CD8-positive, alpha-beta memory T cell (primary cell): Measurements from ENCODE around the gene AGPAT3. TPM values are rescaled to one million over a fixed set of nuclear protein-coding genes. Genes with fewer than 3 reads are reported as not detected.

Source experiments
- CTCF ChIA-PET: fragments of 350-600 bp; sonication (Branson Sonifier 250); formaldehyde crosslinking; loops from one replicate; lab custom pipeline; 2021; ENCODE audit warnings: antibody characterized with exemption; lab: Charles Lee
- POLR2A ChIA-PET: fragments of 350-600 bp; sonication (Branson Sonifier 250); formaldehyde crosslinking; loops from one replicate; lab custom pipeline; 2021; ENCODE audit warnings: antibody characterized with exemption; lab: Charles Lee
- DNase-seq, 5 donors: peaks; one replicate each; pipeline versions ENCODE4 v3.0.0 to v3.0.0-alpha.2; 2020 to 2022; ENCODE audit warnings: mixed read lengths in 1 of 5
- H3K27ac ChIP-seq: one replicate; pipeline ENCODE4 v1.7.0; 2013; ENCODE audit warnings: low read depth, mild to moderate bottlenecking, low read length, moderate library complexity
- H3K27me3 ChIP-seq: 2 replicates; pipeline ENCODE4 v1.7.0; 2013; ENCODE audit warnings: low read length, mild to moderate bottlenecking; ENCODE audit not compliant: insufficient read depth, poor library complexity, severe bottlenecking
- H3K36me3 ChIP-seq: 2 replicates; pipeline ENCODE4 v1.7.0; 2013; ENCODE audit warnings: mild to moderate bottlenecking, low read length, moderate library complexity; ENCODE audit not compliant: insufficient read depth
- H3K4me1 ChIP-seq: 2 replicates; pipeline ENCODE4 v1.7.0; 2013; ENCODE audit warnings: mild to moderate bottlenecking, low read length, moderate library complexity; ENCODE audit not compliant: insufficient read depth
- H3K4me3 ChIP-seq: 2 replicates; pipeline ENCODE4 v1.7.0; 2013; ENCODE audit warnings: mild to moderate bottlenecking, low read length
- H3K9me3 ChIP-seq: 2 replicates; pipeline ENCODE4 v1.7.0; 2013; ENCODE audit warnings: mild to moderate bottlenecking, low read length
- H3K27ac Mint-ChIP-seq, 8 donors: one replicate each; pipeline ENCODE4 v1.8.0; 2020 to 2021; ENCODE audit warnings: mixed read lengths in 8 of 8, mild to moderate bottlenecking in 6 of 8, inconsistent platforms in 3 of 8, moderate library complexity in 3 of 8
- H3K27me3 Mint-ChIP-seq, 2 donors: one replicate each; pipeline ENCODE4 v1.8.0; 2020 to 2021; ENCODE audit warnings: mixed read lengths in 2 of 2, mild to moderate bottlenecking in 1 of 2, moderate library complexity in 1 of 2
- H3K36me3 Mint-ChIP-seq, 3 donors: one replicate each; pipeline ENCODE4 v1.8.0; 2020 to 2021; ENCODE audit warnings: mixed read lengths in 3 of 3, inconsistent platforms in 1 of 3, mild to moderate bottlenecking in 1 of 3
- H3K4me1 Mint-ChIP-seq, 3 donors: one replicate each; pipeline ENCODE4 v1.8.0; 2020 to 2021; ENCODE audit warnings: mixed read lengths in 3 of 3, inconsistent platforms in 1 of 3, mild to moderate bottlenecking in 1 of 3
- H3K4me3 Mint-ChIP-seq, 7 donors: one replicate each; pipeline ENCODE4 v1.8.0; 2020 to 2021; ENCODE audit warnings: mixed read lengths in 7 of 7, mild to moderate bottlenecking in 6 of 7, moderate library complexity in 4 of 7, inconsistent platforms in 2 of 7
- H3K9me3 Mint-ChIP-seq, 5 donors: one replicate each; pipeline ENCODE4 v1.8.0; 2020 to 2022; ENCODE audit warnings: mixed read lengths in 5 of 5, mild to moderate bottlenecking in 3 of 5, moderate library complexity in 2 of 5, inconsistent platforms in 1 of 5
- polyA plus RNA-seq: library from polyadenylated mRNA; unstranded; fragments of 300-500 nt; fragmentation: Illumina TruSeq; gene quantifications from one replicate; pipeline ENCODE4 v1.2.3, GENCODE V29; 2021
- total RNA-seq, 2 experiments: library from RNA; stranded (reverse); gene quantifications; one replicate each; pipeline ENCODE4 v1.2.3, GENCODE V29; 2021

The AGPAT3 gene
- total and polyA plus RNA-seq, 3 experiments from 2014 or later, result 15.9 to 69.3 (median 66.5) TPM

- peaks cover 20 to 36% (median 35%) of the 10 kb centered on the region in 3 donors for H3K4me1 Mint-ChIP-seq
- DNase-seq, result no peak
- peak overlapping the region in 1 of 7 donors; percentile 44 for H3K4me3 Mint-ChIP-seq
- no peaks in the 10 kb centered on the region for H3K36me3 ChIP-seq
- H3K9me3 ChIP-seq, result no peaks in the 10 kb centered on the region
- H3K27me3 Mint-ChIP-seq, result no peaks in the 10 kb centered on the region
- H3K9me3 Mint-ChIP-seq, result no peaks in the 10 kb centered on the region
- H3K36me3 Mint-ChIP-seq, result peaks cover 0 to 38% (median 4%) of the 10 kb centered on the region in 3 donors
- H3K4me3 ChIP-seq, result no peak overlapping the region
- H3K27ac Mint-ChIP-seq, result peak overlapping the region in 1 of 8 donors; percentile 9
- no peaks in the 10 kb centered on the region for H3K27me3 ChIP-seq
- no peak overlapping the region for H3K27ac ChIP-seq
- peaks cover 14% of the 10 kb centered on the region for H3K4me1 ChIP-seq
- CTCF ChIA-PET, result interaction anchor here (1.6 to 1.7 kb wide), 2 partner anchors 9 to 16 kb away, joined by 3 to 4 read pairs; no protein-coding TSS in a partner anchor
- POLR2A ChIA-PET, result no interaction called here
These were observed 71.4 kb downstream of the AGPAT3 start for GRCh38 chr21:43936247-43936967.

GRCh38 chr21:43937051-43937832, 72.2 kb downstream of the AGPAT3 start:
- DNase-seq, result no peak
- H3K27ac Mint-ChIP-seq, result peak overlapping the region in 3 of 8 donors; percentile 13 to 63 (median 27)

GRCh38 chr21:43937891-43938309, 72.9 kb downstream of the AGPAT3 start:
- Mint-ChIP-seq H3K27me3 (no peaks in the 10 kb centered on the region), H3K27ac (peak overlapping the region in 4 of 8 donors; percentile 5 to 63 (median 10)), H3K9me3 (no peaks in the 10 kb centered on the region), H3K4me1 (peaks cover 17 to 35% (median 25%) of the 10 kb centered on the region in 3 donors), H3K4me3 (peak overlapping the region in 4 of 7 donors; percentile 34 to 43 (median 40)), H3K36me3 (peaks cover 0 to 35% (median 2%) of the 10 kb centered on the region in 3 donors)
- no peaks in the 10 kb centered on the region for H3K36me3 ChIP-seq
- no peaks in the 10 kb centered on the region for H3K9me3 ChIP-seq
- H3K27ac ChIP-seq, result no peak overlapping the region
- no peak overlapping the region for H3K4me3 ChIP-seq
- DNase-seq, result peak in 1 of 5 donors; percentile 33
- ChIA-PET POLR2A (interaction anchor here (0.6 kb wide), 1 partner anchor 120 kb away, joined by 4 read pairs; no protein-coding TSS in a partner anchor), CTCF (interaction anchor here (1.3 to 2.4 kb wide), 7 partner anchors 14 to 149 kb away, joined by 3 to 8 read pairs (median 5); partner anchors contain the start of gene RRP1)
- no peaks in the 10 kb centered on the region for H3K27me3 ChIP-seq
- H3K4me1 ChIP-seq, result peaks cover 14% of the 10 kb centered on the region

More at GRCh38 chr21:43937051-43937832, 72.2 kb downstream of the AGPAT3 start:
- ChIA-PET POLR2A (interaction anchor here (0.6 kb wide), 1 partner anchor 119 kb away, joined by 4 read pairs; no protein-coding TSS in a partner anchor), CTCF (interaction anchor here (1.3 to 2.2 kb wide), 5 partner anchors 9 to 148 kb away, joined by 3 to 6 read pairs (median 4); partner anchors contain the start of gene RRP1)
- Histone ChIP-seq H3K4me1 (peaks cover 14% of the 10 kb centered on the region), H3K27me3 (no peaks in the 10 kb centered on the region), H3K27ac (no peak overlapping the region), H3K9me3 (no peaks in the 10 kb centered on the region), H3K4me3 (no peak overlapping the region), H3K36me3 (no peaks in the 10 kb centered on the region)
- Mint-ChIP-seq H3K4me3 (peak overlapping the region in 2 of 7 donors; percentile 41 to 44), H3K27me3 (no peaks in the 10 kb centered on the region), H3K36me3 (peaks cover 0 to 34% (median 2%) of the 10 kb centered on the region in 3 donors), H3K4me1 (peaks cover 18 to 34% (median 27%) of the 10 kb centered on the region in 3 donors), H3K9me3 (no peaks in the 10 kb centered on the region)

GRCh38 chr21:43938751-43939442, 73.9 kb downstream of the AGPAT3 start:
- no peaks in the 10 kb centered on the region for H3K27me3 ChIP-seq
- H3K4me3 Mint-ChIP-seq, result peak overlapping the region; percentile 83 to 94 (median 89)

GRCh38 chr21:43939443-43940328, 74.7 kb downstream of the AGPAT3 start:
- ChIA-PET CTCF (interaction anchor here (1.1 to 2.8 kb wide), 13 partner anchors 14 to 151 kb away, joined by 3 to 14 read pairs (median 5); partner anchors contain the start of gene RRP1), POLR2A (interaction anchor here (1.0 kb wide), 1 partner anchor 15 kb away, joined by 3 read pairs; no protein-coding TSS in a partner anchor)
- H3K4me1 Mint-ChIP-seq, result peaks cover 12 to 29% (median 20%) of the 10 kb centered on the region in 3 donors
- H3K9me3 Mint-ChIP-seq, result no peaks in the 10 kb centered on the region
- no peaks in the 10 kb centered on the region for H3K27me3 Mint-ChIP-seq
- H3K4me1 ChIP-seq, result peaks cover 14% of the 10 kb centered on the region
- H3K27ac Mint-ChIP-seq, result peak overlapping the region; percentile 50 to 90 (median 78)
- H3K36me3 Mint-ChIP-seq, result peaks cover 0 to 29% (median 2%) of the 10 kb centered on the region in 3 donors
- no peak overlapping the region for H3K4me3 ChIP-seq
- no peaks in the 10 kb centered on the region for H3K9me3 ChIP-seq
- peak overlapping the region; percentile 3 for H3K27ac ChIP-seq
- peak overlapping the region in 6 of 7 donors; percentile 83 to 94 (median 89) for H3K4me3 Mint-ChIP-seq
- no peaks in the 10 kb centered on the region for H3K27me3 ChIP-seq
- peak in 1 of 5 donors; percentile 41 for DNase-seq
- no peaks in the 10 kb centered on the region for H3K36me3 ChIP-seq

More at GRCh38 chr21:43938751-43939442, 73.9 kb downstream of the AGPAT3 start:
- H3K4me3 ChIP-seq, result peak overlapping the region; percentile 83
- peak overlapping the region; percentile 78 to 92 (median 82) for H3K27ac Mint-ChIP-seq
- DNase-seq, result peak; percentile 81 to 91 (median 86)
- no peaks in the 10 kb centered on the region for H3K36me3 ChIP-seq
- H3K36me3 Mint-ChIP-seq, result peaks cover 0 to 29% (median 2%) of the 10 kb centered on the region in 3 donors
- H3K27ac ChIP-seq, result peak overlapping the region; percentile 45
- CTCF ChIA-PET, result interaction anchor here (1.1 to 2.8 kb wide), 11 partner anchors 15 to 150 kb away, joined by 3 to 14 read pairs (median 5); partner anchors contain the start of gene RRP1
- H3K27me3 Mint-ChIP-seq, result no peaks in the 10 kb centered on the region
- H3K4me1 ChIP-seq, result peaks cover 14% of the 10 kb centered on the region
- POLR2A ChIA-PET, result no interaction called here
- peaks cover 12 to 29% (median 20%) of the 10 kb centered on the region in 3 donors for H3K4me1 Mint-ChIP-seq
- H3K9me3 Mint-ChIP-seq, result no peaks in the 10 kb centered on the region
- no peaks in the 10 kb centered on the region for H3K9me3 ChIP-seq

- no peaks in the 10 kb centered on the region for H3K36me3 ChIP-seq
- H3K27ac ChIP-seq, result no peak overlapping the region
- peak overlapping the region in 2 of 8 donors; percentile 41 to 65 for H3K27ac Mint-ChIP-seq
- ChIA-PET POLR2A (interaction anchor here (1.0 kb wide), 1 partner anchor 14 kb away, joined by 3 read pairs; no protein-coding TSS in a partner anchor), CTCF (interaction anchor here (1.1 to 2.8 kb wide), 10 partner anchors 25 to 140 kb away, joined by 3 to 14 read pairs (median 4); no protein-coding TSS in a partner anchor)
- H3K27me3 Mint-ChIP-seq, result no peaks in the 10 kb centered on the region
- no peaks in the 10 kb centered on the region for H3K9me3 ChIP-seq
- no peaks in the 10 kb centered on the region for H3K9me3 Mint-ChIP-seq
- peaks cover 12 to 29% (median 20%) of the 10 kb centered on the region in 3 donors for H3K4me1 Mint-ChIP-seq
- H3K4me3 Mint-ChIP-seq, result no peak overlapping the region
- H3K4me1 ChIP-seq, result peaks cover 14% of the 10 kb centered on the region
- H3K27me3 ChIP-seq, result no peaks in the 10 kb centered on the region
- peaks cover 0 to 29% (median 2%) of the 10 kb centered on the region in 3 donors for H3K36me3 Mint-ChIP-seq
- H3K4me3 ChIP-seq, result no peak overlapping the region
- DNase-seq, result peak in 1 of 5 donors; percentile 42
These were observed 75.5 kb downstream of the AGPAT3 start for GRCh38 chr21:43940329-43941050.
